ENCODE measurements around the gene FAM168A.

Gene FAM168A

GRCh38 chr11:73404506-73405145, 193.3 kb downstream of the FAM168A start:
- in situ Hi-C loops (cut with HindIII; ENCODE audit: low sequenced_read_pairs), result no loop called here

GRCh38 chr11:73404048-73404447, 193.9 kb downstream of the FAM168A start:
- in situ Hi-C loops (cut with HindIII; ENCODE audit: low sequenced_read_pairs), result no loop called here

- in situ Hi-C loops (cut with HindIII; ENCODE audit: low sequenced_read_pairs), result no loop called here
These were observed 194.4 kb downstream of the FAM168A start for GRCh38 chr11:73403541-73403940.

DNA sequence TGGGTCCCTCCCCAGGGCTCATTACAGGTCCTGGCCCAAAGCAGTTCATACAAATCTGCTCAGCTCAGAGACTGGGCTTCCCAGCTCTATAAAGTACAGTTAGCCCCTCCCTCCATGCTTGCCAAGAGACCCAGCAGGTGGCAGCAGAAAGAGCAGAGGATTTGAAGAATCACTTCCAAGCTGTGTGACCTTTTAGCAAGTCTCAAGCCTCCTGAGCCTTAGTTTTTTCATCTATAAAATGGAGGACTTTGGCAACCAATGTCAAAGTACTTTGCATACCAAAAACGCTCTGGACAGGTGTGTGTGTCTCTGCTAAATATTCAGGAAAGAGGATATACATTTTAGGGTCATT, 195.1 kb downstream of the FAM168A start:
- in situ Hi-C loops (cut with HindIII; ENCODE audit: low sequenced_read_pairs), result no loop called here

- in situ Hi-C loops (cut with HindIII; ENCODE audit: low sequenced_read_pairs), result no loop called here
These were observed 195.7 kb downstream of the FAM168A start for GRCh38 chr11:73401924-73402833.

- in situ Hi-C loops (cut with HindIII; ENCODE audit: low sequenced_read_pairs), result no loop called here
These were observed 196.5 kb downstream of the FAM168A start for GRCh38 chr11:73401217-73401923.

- in situ Hi-C loops (cut with HindIII; ENCODE audit: low sequenced_read_pairs), result no loop called here
These were observed 197.6 kb downstream of the FAM168A start for GRCh38 chr11:73400293-73400692.

GRCh38 chr11:73399636-73400035, 198.3 kb downstream of the FAM168A start:
- in situ Hi-C loops (cut with HindIII; ENCODE audit: low sequenced_read_pairs), result no loop called here

- in situ Hi-C loops (cut with HindIII; ENCODE audit: low sequenced_read_pairs), result no loop called here
These were observed 198.7 kb downstream of the FAM168A start for GRCh38 chr11:73399159-73399590.

- in situ Hi-C loops (cut with HindIII; ENCODE audit: low sequenced_read_pairs), result no loop called here
These were observed 199.2 kb downstream of the FAM168A start for GRCh38 chr11:73398721-73399120.

- in situ Hi-C loops (cut with HindIII; ENCODE audit: low sequenced_read_pairs), result no loop called here
These were observed 199.8 kb downstream of the FAM168A start for GRCh38 chr11:73398132-73398526.

DNA sequence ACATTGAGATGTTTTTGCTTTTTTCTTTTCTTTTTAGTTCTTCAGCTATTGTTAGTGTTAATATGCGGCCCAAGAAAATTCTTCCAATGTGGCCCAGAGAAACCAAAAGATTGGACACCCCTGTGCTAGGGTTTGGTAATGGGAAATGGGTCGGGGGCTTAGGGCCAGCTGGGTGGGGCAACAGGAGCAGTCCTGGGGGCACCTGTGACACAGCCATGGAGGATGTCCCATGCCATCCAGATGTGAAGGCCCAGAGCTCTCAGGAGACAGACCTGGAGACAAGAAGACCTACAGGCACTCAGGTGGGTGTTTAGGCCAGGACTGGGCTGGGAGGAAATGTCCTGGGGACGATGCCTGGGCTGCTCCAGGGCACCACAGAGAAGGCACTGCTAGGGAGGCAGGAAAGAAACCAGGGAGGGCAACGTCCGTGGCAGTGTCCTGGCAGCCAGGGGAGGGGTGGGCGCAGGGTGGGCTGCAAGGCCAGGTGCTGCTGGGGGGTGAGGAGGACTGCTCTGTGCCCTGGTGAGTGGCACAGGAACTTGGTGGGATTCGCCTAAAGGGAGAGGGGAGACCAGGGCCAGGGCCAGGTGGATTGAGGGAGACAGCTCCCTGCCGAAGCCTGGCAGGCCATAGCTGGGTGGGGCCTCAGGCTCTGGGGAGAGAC, 200.3 kb downstream of the FAM168A start:
- in situ Hi-C loops (cut with HindIII; ENCODE audit: low sequenced_read_pairs), result no loop called here

- in situ Hi-C loops (cut with HindIII; ENCODE audit: low sequenced_read_pairs), result no loop called here
These were observed 200.9 kb downstream of the FAM168A start for GRCh38 chr11:73396985-73397384.

- in situ Hi-C loops (cut with HindIII; ENCODE audit: low sequenced_read_pairs), result no loop called here
These were observed 201.5 kb downstream of the FAM168A start for GRCh38 chr11:73396251-73396930.

- in situ Hi-C loops (cut with HindIII; ENCODE audit: low sequenced_read_pairs), result no loop called here
These were observed 202.4 kb downstream of the FAM168A start for GRCh38 chr11:73395297-73396208.

- in situ Hi-C loops (cut with HindIII; ENCODE audit: low sequenced_read_pairs), result no loop called here
These were observed 203.3 kb downstream of the FAM168A start for GRCh38 chr11:73394416-73395296.

GRCh38 chr11:73393479-73394415, 204.2 kb downstream of the FAM168A start:
- in situ Hi-C loops (cut with HindIII; ENCODE audit: low sequenced_read_pairs), result no loop called here
